ENCODE measurements around the gene TARS3.

The TARS3 gene

DNA sequence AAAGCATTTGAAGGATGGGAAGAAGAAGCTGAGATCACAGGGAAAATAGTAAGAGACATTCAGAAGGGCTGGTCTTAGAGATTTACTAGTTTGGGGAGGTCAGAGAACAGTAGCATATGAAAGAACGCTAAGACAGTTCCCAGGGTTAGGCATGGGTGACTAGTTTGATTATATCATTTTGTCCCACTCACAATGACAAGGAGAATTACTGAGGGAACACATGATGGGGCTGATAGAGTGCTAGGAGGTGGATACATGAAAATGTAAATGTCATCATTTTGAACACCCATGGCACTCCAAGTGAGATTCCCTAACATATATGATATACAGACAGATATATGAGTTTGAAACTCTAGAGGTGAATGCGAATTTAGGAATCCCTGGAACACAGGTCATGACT is 9.3 kb upstream of the TARS3 start:
- no peaks in the 10 kb centered on the region for H3K27me3 ChIP-seq (replicated peaks; ENCODE audit: control insufficient read depth, insufficient read depth, low read length)
- DNase-seq (ENCODE audit: extremely low read depth, insufficient read length) = no peak
- H3K4me3 ChIP-seq (replicated peaks; ENCODE audit: low read depth, low read length) = no peak overlapping the region
- TF ChIP-seq, protein P1, sequence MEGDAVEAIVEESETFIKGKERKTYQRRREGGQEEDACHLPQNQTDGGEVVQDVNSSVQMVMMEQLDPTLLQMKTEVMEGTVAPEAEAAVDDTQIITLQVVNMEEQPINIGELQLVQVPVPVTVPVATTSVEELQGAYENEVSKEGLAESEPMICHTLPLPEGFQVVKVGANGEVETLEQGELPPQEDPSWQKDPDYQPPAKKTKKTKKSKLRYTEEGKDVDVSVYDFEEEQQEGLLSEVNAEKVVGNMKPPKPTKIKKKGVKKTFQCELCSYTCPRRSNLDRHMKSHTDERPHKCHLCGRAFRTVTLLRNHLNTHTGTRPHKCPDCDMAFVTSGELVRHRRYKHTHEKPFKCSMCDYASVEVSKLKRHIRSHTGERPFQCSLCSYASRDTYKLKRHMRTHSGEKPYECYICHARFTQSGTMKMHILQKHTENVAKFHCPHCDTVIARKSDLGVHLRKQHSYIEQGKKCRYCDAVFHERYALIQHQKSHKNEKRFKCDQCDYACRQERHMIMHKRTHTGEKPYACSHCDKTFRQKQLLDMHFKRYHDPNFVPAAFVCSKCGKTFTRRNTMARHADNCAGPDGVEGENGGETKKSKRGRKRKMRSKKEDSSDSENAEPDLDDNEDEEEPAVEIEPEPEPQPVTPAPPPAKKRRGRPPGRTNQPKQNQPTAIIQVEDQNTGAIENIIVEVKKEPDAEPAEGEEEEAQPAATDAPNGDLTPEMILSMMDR (IDR thresholded peaks at IDR 0.05; ENCODE audit: insufficient read depth, low read length, poor library complexity, severe bottlenecking) = no peak
- no peaks in the 10 kb centered on the region for H3K36me3 ChIP-seq (ENCODE audit: control insufficient read depth, insufficient read depth, low read length)

GRCh38 chr15:101732772-101733171 is 8.5 kb upstream of the TARS3 start:
- H3K36me3 ChIP-seq (ENCODE audit: control insufficient read depth, insufficient read depth, low read length) = no peaks in the 10 kb centered on the region
- no peaks in the 10 kb centered on the region for H3K27me3 ChIP-seq (replicated peaks; ENCODE audit: control insufficient read depth, insufficient read depth, low read length)
- no peak for DNase-seq (ENCODE audit: extremely low read depth, insufficient read length)
- no peak overlapping the region for H3K4me3 ChIP-seq (replicated peaks; ENCODE audit: low read depth, low read length)
- TF ChIP-seq, protein P1 (IDR thresholded peaks at IDR 0.05; ENCODE audit: insufficient read depth, low read length, poor library complexity, severe bottlenecking) = no peak

GRCh38 chr15:101731746-101732145 is 7.5 kb upstream of the TARS3 start:
- Histone ChIP-seq H3K27me3 (replicated peaks; ENCODE audit: control insufficient read depth, insufficient read depth, low read length) (no peaks in the 10 kb centered on the region), H3K4me3 (replicated peaks; ENCODE audit: low read depth, low read length) (no peak overlapping the region), H3K36me3 (ENCODE audit: control insufficient read depth, insufficient read depth, low read length) (no peaks in the 10 kb centered on the region)
- TF ChIP-seq, protein P1 (IDR thresholded peaks at IDR 0.05; ENCODE audit: insufficient read depth, low read length, poor library complexity, severe bottlenecking) = no peak
- DNase-seq (ENCODE audit: extremely low read depth, insufficient read length) = no peak

DNA sequence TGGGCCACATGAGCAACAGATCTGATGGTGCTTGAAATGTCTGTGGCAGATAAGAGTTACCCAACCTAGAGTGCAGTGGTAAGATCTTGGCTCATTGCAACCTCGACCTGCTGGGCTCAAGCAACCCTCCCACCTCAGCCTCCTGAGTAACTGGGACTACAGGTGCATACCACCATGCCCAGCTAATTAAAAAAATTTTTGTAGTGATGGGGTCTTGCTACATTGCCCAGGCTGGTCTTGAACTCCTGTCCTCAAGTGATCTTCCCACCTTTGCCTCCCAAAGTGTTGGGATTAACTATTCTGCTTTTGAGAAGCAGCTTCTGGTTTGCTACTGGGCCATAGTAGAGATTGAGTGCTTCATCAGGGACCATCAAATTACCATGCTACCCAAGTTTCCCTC is 2.9 kb upstream of the TARS3 start:
- DNase-seq (ENCODE audit: extremely low read depth, insufficient read length) = no peak
- H3K4me3 ChIP-seq (replicated peaks; ENCODE audit: low read depth, low read length) = no peak overlapping the region
- no peaks in the 10 kb centered on the region for H3K27me3 ChIP-seq (replicated peaks; ENCODE audit: control insufficient read depth, insufficient read depth, low read length)
- H3K36me3 ChIP-seq (ENCODE audit: control insufficient read depth, insufficient read depth, low read length) = no peaks in the 10 kb centered on the region
- TF ChIP-seq, protein P1 (IDR thresholded peaks at IDR 0.05; ENCODE audit: insufficient read depth, low read length, poor library complexity, severe bottlenecking) = no peak

- no peak overlapping the region for H3K4me3 ChIP-seq (replicated peaks; ENCODE audit: low read depth, low read length)
Measured at GRCh38 chr15:101725073-101725472, 800 bp upstream of the TARS3 start.

GRCh38 chr15:101724675-101725005 is 367 bp upstream of the TARS3 start:
- Histone ChIP-seq H3K4me3 (replicated peaks; ENCODE audit: low read depth, low read length) (no peak overlapping the region; the same call in 1 of the 2 replicates), H3K27me3 (replicated peaks; ENCODE audit: control insufficient read depth, insufficient read depth, low read length) (no peaks in the 10 kb centered on the region), H3K36me3 (ENCODE audit: control insufficient read depth, insufficient read depth, low read length) (peaks cover 4% of the 10 kb centered on the region)
- TF ChIP-seq, protein P1 (IDR thresholded peaks at IDR 0.05; ENCODE audit: insufficient read depth, low read length, poor library complexity, severe bottlenecking) = no peak
- no peak for DNase-seq (ENCODE audit: extremely low read depth, insufficient read length)

More at GRCh38 chr15:101725073-101725472, 800 bp upstream of the TARS3 start:
- TF ChIP-seq, protein P1 (IDR thresholded peaks at IDR 0.05; ENCODE audit: insufficient read depth, low read length, poor library complexity, severe bottlenecking) = no peak
- peaks cover 4% of the 10 kb centered on the region for H3K36me3 ChIP-seq (ENCODE audit: control insufficient read depth, insufficient read depth, low read length)
- no peak for DNase-seq (ENCODE audit: extremely low read depth, insufficient read length)
- no peaks in the 10 kb centered on the region for H3K27me3 ChIP-seq (replicated peaks; ENCODE audit: control insufficient read depth, insufficient read depth, low read length)
